C4-2B (cell line): ENCODE results near the gene RPRD2.

Experiments
- H3K27ac ChIP-seq: fragments of 450-650 bp; 2 replicates; pipeline ENCODE4 v1.5.1; 2017
- CTCF ChIP-seq: fragments of 450-650 bp; conservative IDR thresholded peaks from 2 replicates; pipeline ENCODE4 v1.5.1; 2017; ENCODE audit warnings: mild to moderate bottlenecking
- ZFX ChIP-seq: fragments of 450-650 bp; IDR thresholded peaks from 2 replicates; pipeline ENCODE4 v1.6.1; 2017

RPRD2 gene

GRCh38 chr1:150508982-150509381, 145.0 kb downstream of the RPRD2 start:
- H3K27ac ChIP-seq = no peak overlapping the region
- TF ChIP-seq CTCF (no peak), ZFX (no peak)

- H3K27ac ChIP-seq = no peak overlapping the region
- TF ChIP-seq ZFX (no peak), CTCF (no peak)
These were observed 147.6 kb downstream of the RPRD2 start for GRCh38 chr1:150511551-150511950.

GRCh38 chr1:150511985-150512660, 148.2 kb downstream of the RPRD2 start:
- H3K27ac ChIP-seq = no peak overlapping the region
- TF ChIP-seq CTCF (no peak), ZFX (no peak)

- no peak overlapping the region for H3K27ac ChIP-seq
- TF ChIP-seq ZFX (no peak), CTCF (no peak)
These were observed 148.9 kb downstream of the RPRD2 start for GRCh38 chr1:150512846-150513245.

- H3K27ac ChIP-seq = no peak overlapping the region
- no peak for TF ChIP-seq CTCF
- TF ChIP-seq ZFX = no peak
These were observed 149.4 kb downstream of the RPRD2 start for GRCh38 chr1:150513351-150513791.

- peak overlapping the region; percentile 75; the same call in 1 of the 2 replicates for H3K27ac ChIP-seq
- TF ChIP-seq ZFX (no peak), CTCF (no peak)
These were observed 150.3 kb downstream of the RPRD2 start for GRCh38 chr1:150514260-150514659.

GRCh38 chr1:150514913-150515327, 151.0 kb downstream of the RPRD2 start:
- H3K27ac ChIP-seq = peak overlapping the region; percentile 75
- TF ChIP-seq ZFX = no peak
- TF ChIP-seq CTCF = no peak
